CD14-positive monocyte (primary cell): ENCODE data around the gene LLGL2. TPM values are rescaled to one million over a fixed set of nuclear protein-coding genes. Genes with fewer than 3 reads are reported as not detected.

Source experiments
- DNase-seq, 3 donors: peaks; one replicate each; pipeline ENCODE4 v3.0.0-alpha.2; 2011 to 2022
- H2AFZ ChIP-seq: 2 replicates; pipeline ENCODE4 v1.6.0; 2012; ENCODE audit warnings: mild to moderate bottlenecking, low read depth, low read length, inconsistent platforms; ENCODE audit not compliant: insufficient read depth, poor library complexity, severe bottlenecking
- H3K27ac ChIP-seq, 2 donors: 1 replicate in 1 of 2; 2 replicates in 1 of 2; pipeline ENCODE4 v1.5.1; 2012 to 2013; ENCODE audit warnings: low read length in 2 of 2, control low read depth in 1 of 2, inconsistent platforms in 1 of 2, low read depth in 1 of 2, mild to moderate bottlenecking in 1 of 2
- H3K27me3 ChIP-seq, 2 donors: one replicate each; pipeline versions ENCODE4 v1.6.0 to v1.6.1; 2011 to 2013; ENCODE audit warnings: low read length in 2 of 2; ENCODE audit not compliant: control insufficient read depth in 2 of 2, insufficient read depth in 2 of 2
- H3K36me3 ChIP-seq, 2 donors: replicated peaks in 1 of 2; 1 replicate in 1 of 2; 2 replicates in 1 of 2; pipeline versions ENCODE4 v1.5.1 to v1.6.1; 2012 to 2013; ENCODE audit warnings: low read length in 2 of 2, control low read depth in 1 of 2, inconsistent platforms in 1 of 2, mild to moderate bottlenecking in 1 of 2; ENCODE audit not compliant: insufficient read depth in 2 of 2, control insufficient read depth in 1 of 2
- H3K4me1 ChIP-seq, 2 donors: 1 replicate in 1 of 2; 2 replicates in 1 of 2; pipeline versions ENCODE4 v1.5.1 to v1.6.1; 2012 to 2013; ENCODE audit warnings: low read length in 2 of 2, control low read depth in 1 of 2, inconsistent platforms in 1 of 2, mild to moderate bottlenecking in 1 of 2, moderate library complexity in 1 of 2; ENCODE audit not compliant: insufficient read depth in 2 of 2, control insufficient read depth in 1 of 2
- H3K4me2 ChIP-seq: replicated peaks from 2 replicates; pipeline ENCODE3; 2012; ENCODE audit warnings: low read length, moderate library complexity, mild to moderate bottlenecking; ENCODE audit not compliant: poor library complexity, severe bottlenecking; ENCODE audit errors: extremely low read depth
- H3K4me3 ChIP-seq, 3 experiments: fragments of 200-600 bp in 1 of 3; sonication (generic) in 1 of 3; replicated peaks in 1 of 3; 1 replicate in 2 of 3; 2 replicates in 1 of 3; pipeline ENCODE4 v1.5.1; 2011 to 2013; ENCODE audit warnings: low read length in 3 of 3, mild to moderate bottlenecking in 3 of 3, control low read depth in 2 of 3, low read depth in 2 of 3, inconsistent platforms in 1 of 3, moderate library complexity in 1 of 3
- H3K79me2 ChIP-seq: 2 replicates; pipeline ENCODE4 v1.6.0; 2012; ENCODE audit warnings: mild to moderate bottlenecking, control low read depth, inconsistent platforms, low read length, moderate library complexity; ENCODE audit not compliant: insufficient read depth
- H3K9ac ChIP-seq: 2 replicates; pipeline ENCODE4 v1.6.0; 2017; ENCODE audit warnings: low read length, mild to moderate bottlenecking; ENCODE audit not compliant: insufficient read depth, poor library complexity, severe bottlenecking
- H3K9me3 ChIP-seq, 2 donors: replicated peaks in 1 of 2; 1 replicate in 1 of 2; 2 replicates in 1 of 2; pipeline versions ENCODE4 v1.5.1 to v1.6.1; 2012 to 2013; ENCODE audit warnings: low read length in 2 of 2, control low read depth in 1 of 2; ENCODE audit not compliant: control insufficient read depth in 1 of 2, insufficient read depth in 1 of 2
- H4K20me1 ChIP-seq: 2 replicates; pipeline ENCODE4 v1.6.0; 2012; ENCODE audit warnings: mild to moderate bottlenecking, low read length, control low read depth, moderate library complexity; ENCODE audit not compliant: insufficient read depth
- H3K27ac Mint-ChIP-seq, 7 donors: one replicate each; pipeline ENCODE4 v1.8.0; 2020; ENCODE audit warnings: mild to moderate bottlenecking in 7 of 7, mixed read lengths in 7 of 7, moderate library complexity in 6 of 7, inconsistent platforms in 2 of 7
- H3K27me3 Mint-ChIP-seq, 3 donors: one replicate each; pipeline ENCODE4 v1.8.0; 2021 to 2022; ENCODE audit warnings: low read depth in 3 of 3, mild to moderate bottlenecking in 3 of 3, mixed read lengths in 3 of 3, moderate library complexity in 3 of 3, inconsistent platforms in 1 of 3
- H3K36me3 Mint-ChIP-seq, 2 donors: one replicate each; pipeline ENCODE4 v1.8.0; 2020; ENCODE audit warnings: mixed read lengths in 2 of 2, inconsistent platforms in 1 of 2, mild to moderate bottlenecking in 1 of 2
- H3K4me1 Mint-ChIP-seq: one replicate; pipeline ENCODE4 v1.8.0; 2020; ENCODE audit warnings: mild to moderate bottlenecking, mixed read lengths
- H3K4me3 Mint-ChIP-seq, 2 donors: one replicate each; pipeline ENCODE4 v1.8.0; 2020; ENCODE audit warnings: mild to moderate bottlenecking in 2 of 2, mixed read lengths in 2 of 2, moderate library complexity in 1 of 2
- H3K9me3 Mint-ChIP-seq, 7 donors: one replicate each; pipeline ENCODE4 v1.8.0; 2020 to 2022; ENCODE audit warnings: mixed read lengths in 7 of 7, mild to moderate bottlenecking in 6 of 7, moderate library complexity in 6 of 7, inconsistent platforms in 2 of 7
- CTCF ChIP-seq: fragments of 200-600 bp; IDR thresholded peaks from one replicate; pipeline ENCODE4 v1.8.0; 2022; ENCODE audit warnings: antibody characterized with exemption, mild to moderate bottlenecking
- WGBS: methylation state at CpG from one replicate; pipeline ENCODE4 v1.1.5; 2013; ENCODE audit warnings: missing lambda C conversion rate; ENCODE audit not compliant: insufficient coverage; 5-methylcytosine and 5-hydroxymethylcytosine counted together
- intact Hi-C, 2 donors: fragments of 100-400 bp; cut with micrococcal nuclease; formaldehyde crosslinking; loops; one replicate each; pipeline versions ENCODE4 v1.15.0 to v1.15.1; 2023
- polyA plus RNA-seq, 3 donors: library from polyadenylated mRNA; depleted of rRNA in 1 of 3; unstranded in 2 of 3; stranded (reverse) in 1 of 3; fragments of 300-500 nt in 2 of 3; fragments of >200 nt in 1 of 3; fragmentation: Illumina TruSeq in 2 of 3; gene quantifications; 1 replicate in 2 of 3; 2 replicates in 1 of 3; pipeline ENCODE4 v1.2.3, GENCODE V29; 2012 to 2021

LLGL2 gene
- polyA plus RNA-seq, 3 donors, result 4.8 to 7.5 (median 5.5) TPM

DNA sequence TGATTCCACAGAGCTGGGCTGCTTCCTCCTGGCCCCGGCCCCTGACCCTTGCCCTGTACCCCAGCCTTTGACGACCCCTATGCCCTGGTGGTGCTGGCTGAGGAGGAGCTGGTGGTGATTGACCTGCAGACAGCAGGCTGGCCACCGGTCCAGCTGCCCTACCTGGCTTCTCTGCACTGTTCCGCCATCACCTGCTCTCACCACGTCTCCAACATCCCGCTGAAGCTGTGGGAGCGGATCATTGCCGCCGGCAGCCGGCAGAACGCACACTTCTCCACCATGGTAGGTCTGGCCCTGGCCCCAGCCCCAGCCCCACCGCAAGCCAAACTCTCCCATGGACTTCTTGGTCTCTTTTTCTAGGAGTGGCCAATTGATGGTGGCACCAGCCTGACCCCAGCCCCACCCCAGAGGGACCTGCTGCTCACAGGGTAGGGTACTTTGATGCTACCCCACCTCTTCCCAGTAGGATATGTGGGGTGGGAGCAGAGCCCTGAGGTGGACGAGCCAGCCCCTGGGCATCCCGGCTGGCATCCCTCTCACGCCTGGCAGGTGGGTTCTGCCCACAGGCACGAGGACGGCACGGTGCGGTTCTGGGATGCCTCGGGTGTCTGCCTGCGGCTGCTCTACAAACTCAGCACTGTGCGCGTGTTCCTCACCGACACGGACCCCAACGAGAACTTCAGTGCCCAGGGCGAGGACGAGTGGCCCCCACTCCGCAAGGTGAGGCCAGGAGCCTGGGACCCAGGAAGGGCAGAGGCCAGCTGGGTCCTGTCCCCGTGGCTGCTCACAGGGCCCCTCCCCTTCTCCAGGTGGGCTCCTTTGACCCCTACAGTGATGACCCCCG, 43.1 kb downstream of the LLGL2 start:
- no peak for TF ChIP-seq CTCF
- Histone ChIP-seq H2AFZ (no peak overlapping the region), H3K36me3 (no peaks in the 10 kb centered on the region), H3K79me2 (no peaks in the 10 kb centered on the region), H3K9me3 (no peaks in the 10 kb centered on the region), H3K9ac (no peak overlapping the region), H3K4me2 (no peak overlapping the region), H3K27ac (no peak overlapping the region), H3K4me1 (peaks cover 23 to 24% of the 10 kb centered on the region in 2 donors), H3K4me3 (no peak overlapping the region), H4K20me1 (no peaks in the 10 kb centered on the region), H3K27me3 (no peaks in the 10 kb centered on the region)
- DNase-seq, result no peak
- H3K9me3 Mint-ChIP-seq, result no peaks in the 10 kb centered on the region
- H3K4me3 Mint-ChIP-seq, result no peak overlapping the region
- H3K4me1 Mint-ChIP-seq, result peaks cover 23% of the 10 kb centered on the region
- peaks cover 0 to 5% (median 1%) of the 10 kb centered on the region in 3 donors for H3K27me3 Mint-ChIP-seq
- H3K36me3 Mint-ChIP-seq, result peaks cover 0 to 4% of the 10 kb centered on the region in 2 donors
- no peak overlapping the region for H3K27ac Mint-ChIP-seq
- WGBS, result 96% methylated on average over 28 of the region's 31 CpGs
- intact Hi-C loops, result no loop called here

- Mint-ChIP-seq H3K27me3 (peaks cover 0 to 5% (median 1%) of the 10 kb centered on the region in 3 donors), H3K36me3 (peaks cover 0 to 4% of the 10 kb centered on the region in 2 donors), H3K4me3 (no peak overlapping the region), H3K9me3 (no peaks in the 10 kb centered on the region), H3K4me1 (peaks cover 23% of the 10 kb centered on the region), H3K27ac (peak overlapping the region in 4 of 7 donors; percentile 88 to 98 (median 97))
- no peak overlapping the region for H3K4me2 ChIP-seq
- DNase-seq, result no peak
- H3K79me2 ChIP-seq, result no peaks in the 10 kb centered on the region
- H3K27me3 ChIP-seq, result no peaks in the 10 kb centered on the region
- no peak for TF ChIP-seq CTCF
- no peaks in the 10 kb centered on the region for H3K36me3 ChIP-seq
- H3K9me3 ChIP-seq, result no peaks in the 10 kb centered on the region
- H3K4me1 ChIP-seq, result peaks cover 23 to 24% of the 10 kb centered on the region in 2 donors
- 95% methylated on average over 35 of the region's 35 CpGs for WGBS
- peak overlapping the region; percentile 78 to 90 for H3K27ac ChIP-seq
- H2AFZ ChIP-seq, result peak overlapping the region; percentile 100
- no peak overlapping the region for H3K9ac ChIP-seq
- H3K4me3 ChIP-seq, result no peak overlapping the region
- intact Hi-C loops, result loop anchor here in 1 of 2 donors (5.0 kb wide), 1 partner anchor 53 kb away; the partner anchor contains the start of genes CASKIN2 and TSEN54
- H4K20me1 ChIP-seq, result no peaks in the 10 kb centered on the region
Observed at GRCh38 chr17:75570034-75570676, 44.7 kb downstream of the LLGL2 start.
